Measurements from ENCODE around the gene MRPL34. TPM values are rescaled to one million over a fixed set of nuclear protein-coding genes. Genes with fewer than 3 reads are reported as not detected.

Gene MRPL34
- total and polyA plus RNA-seq, 4 donors: 22.3 to 137 (median 93.4) TPM

- Histone ChIP-seq H3K27ac (ENCODE audit: low read depth in 1 of 2, low read length in 1 of 2) (peak overlapping the region in 1 of 2 donors; percentile 5), H3K4me1 (ENCODE audit: control insufficient read depth in 5 of 5, insufficient read depth in 5 of 5, low read length in 5 of 5) (peaks cover 0 to 19% (median 6%) of the 10 kb centered on the region in 5 donors), H3K27me3 (ENCODE audit: control insufficient read depth in 3 of 3, insufficient read depth in 3 of 3, low read length in 2 of 3) (peaks cover 0 to 4% (median 0%) of the 10 kb centered on the region in 3 donors), H3K4me3 (no peak overlapping the region), H3K36me3 (ENCODE audit: control insufficient read depth in 4 of 4, insufficient read depth in 4 of 4, low read length in 4 of 4) (no peaks in the 10 kb centered on the region), H3K9ac (ENCODE audit: insufficient read depth in 1 of 2, low read length in 2 of 2) (peak overlapping the region in 1 of 2 donors; percentile 47), H3K9me3 (ENCODE audit: control insufficient read depth in 4 of 4, insufficient read depth in 3 of 4, low read length in 3 of 4) (no peaks in the 10 kb centered on the region)
- peak; percentile 88 to 94 (median 89) for DNase-seq
- TF ChIP-seq CTCF (IDR thresholded peaks at IDR 0.05; ENCODE audit: control extremely low read depth, extremely low read depth): no peak
- no peak for ATAC-seq (ENCODE audit: insufficient read depth, low FRiP score)
- WGBS, 2 donors: 5 to 7% methylated on average over 12 of the region's 12 CpGs
Measured at GRCh38 chr19:17348700-17349099, 43.0 kb downstream of the MRPL34 start.

DNA sequence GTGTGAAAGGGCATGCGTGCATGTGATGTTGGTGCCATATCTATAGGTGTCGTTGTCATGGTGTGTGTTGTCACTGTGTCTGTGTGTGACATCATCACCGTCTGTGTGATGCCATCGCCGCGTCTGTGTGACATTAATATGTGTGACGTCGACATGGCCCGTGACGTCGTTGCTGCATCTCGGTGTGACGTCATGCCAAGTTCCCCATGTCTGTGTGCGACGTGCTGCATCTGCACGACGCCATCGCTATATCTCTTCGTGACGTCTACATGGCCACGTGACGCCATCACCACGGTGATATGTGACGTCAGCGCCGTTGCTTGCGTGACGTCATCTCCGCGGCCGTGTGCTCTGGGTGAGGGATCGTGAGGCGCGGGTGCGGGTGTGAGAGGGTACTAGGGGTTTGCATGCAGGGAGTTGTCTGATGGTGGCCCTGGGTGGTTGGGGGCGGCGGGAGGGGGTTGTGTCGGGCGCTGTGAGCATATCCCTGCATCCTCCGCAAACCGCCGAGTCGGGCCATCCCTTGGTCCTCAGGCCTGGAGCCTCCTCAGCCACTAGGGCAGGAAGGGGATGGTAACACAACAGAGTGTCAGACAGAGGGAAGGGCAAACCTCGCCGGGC lies 46.3 kb downstream of the MRPL34 start:
- DNase-seq (no peak), ATAC-seq (ENCODE audit: insufficient read depth, low FRiP score) (no peak)
- Histone ChIP-seq H3K27me3 (ENCODE audit: control insufficient read depth in 3 of 3, insufficient read depth in 3 of 3, low read length in 2 of 3) (peaks cover 0 to 4% (median 0%) of the 10 kb centered on the region in 3 donors), H3K9me3 (ENCODE audit: control insufficient read depth in 4 of 4, insufficient read depth in 3 of 4, low read length in 3 of 4) (no peaks in the 10 kb centered on the region), H3K36me3 (ENCODE audit: control insufficient read depth in 4 of 4, insufficient read depth in 4 of 4, low read length in 4 of 4) (no peaks in the 10 kb centered on the region), H3K9ac (ENCODE audit: insufficient read depth in 1 of 2, low read length in 2 of 2) (no peak overlapping the region), H3K27ac (ENCODE audit: low read depth in 1 of 2, low read length in 1 of 2) (peak overlapping the region in 1 of 2 donors; percentile 23), H3K4me3 (no peak overlapping the region), H3K4me1 (ENCODE audit: control insufficient read depth in 5 of 5, insufficient read depth in 5 of 5, low read length in 5 of 5) (peaks cover 0 to 19% (median 4%) of the 10 kb centered on the region in 5 donors)
- WGBS, 2 donors: 86 to 89% methylated on average over 45 of the region's 45 CpGs
- TF ChIP-seq CTCF (IDR thresholded peaks at IDR 0.05; ENCODE audit: control extremely low read depth, extremely low read depth): no peak

- whole genome bisulfite sequencing, 2 donors: 36 to 42% methylated on average over 14 of the region's 14 CpGs
- Histone ChIP-seq H3K27me3 (ENCODE audit: control insufficient read depth in 3 of 3, insufficient read depth in 3 of 3, low read length in 2 of 3) (peaks cover 0 to 4% (median 0%) of the 10 kb centered on the region in 3 donors), H3K36me3 (ENCODE audit: control insufficient read depth in 4 of 4, insufficient read depth in 4 of 4, low read length in 4 of 4) (no peaks in the 10 kb centered on the region), H3K9ac (ENCODE audit: insufficient read depth in 1 of 2, low read length in 2 of 2) (no peak overlapping the region), H3K27ac (ENCODE audit: low read depth in 1 of 2, low read length in 1 of 2) (peak overlapping the region in 1 of 2 donors; percentile 23), H3K4me3 (no peak overlapping the region), H3K9me3 (ENCODE audit: control insufficient read depth in 4 of 4, insufficient read depth in 3 of 4, low read length in 3 of 4) (no peaks in the 10 kb centered on the region), H3K4me1 (ENCODE audit: control insufficient read depth in 5 of 5, insufficient read depth in 5 of 5, low read length in 5 of 5) (peaks cover 0 to 19% (median 0%) of the 10 kb centered on the region in 5 donors)
- no peak for ATAC-seq (ENCODE audit: insufficient read depth, low FRiP score)
- TF ChIP-seq CTCF (IDR thresholded peaks at IDR 0.05; ENCODE audit: control extremely low read depth, extremely low read depth): no peak
- DNase-seq: peak; percentile 70 to 84 (median 76)
Measured at GRCh38 chr19:17352608-17353280, 47.1 kb downstream of the MRPL34 start.
